Cortex of kidney (tissue), 1 donor: ENCODE measurements around the gene VPS18.

ENCODE experiments used
- DNase-seq: peaks from one replicate; lab custom pipeline; 2025; lab: John Stamatoyannopoulos, UW

Gene VPS18

GRCh38 chr15:40925495-40925862, 31.2 kb downstream of the VPS18 start:
- DNase-seq, result no peak

- DNase-seq, result no peak
Measured at GRCh38 chr15:40925863-40926658, 31.8 kb downstream of the VPS18 start.

GRCh38 chr15:40926659-40927494, 32.6 kb downstream of the VPS18 start:
- no peak for DNase-seq

DNA sequence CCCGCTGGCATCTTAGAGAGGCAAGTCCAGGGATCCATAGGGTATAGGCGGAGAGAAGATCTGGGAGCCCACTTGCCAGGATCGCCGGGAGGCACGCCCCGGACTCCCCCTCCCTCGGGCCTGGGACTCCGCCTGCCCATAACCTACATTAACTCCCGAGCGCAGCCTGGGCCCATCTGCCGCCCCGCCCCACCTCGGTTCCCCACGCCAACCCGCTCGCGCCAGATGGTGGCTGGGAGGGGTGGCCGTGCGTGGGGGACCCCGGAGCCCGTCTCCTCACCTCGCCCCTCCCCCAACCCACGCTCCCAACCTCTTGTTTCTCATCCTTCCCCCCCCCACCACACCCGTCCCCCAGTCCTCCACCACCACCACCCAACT, 33.2 kb downstream of the VPS18 start:
- DNase-seq, result no peak

DNA sequence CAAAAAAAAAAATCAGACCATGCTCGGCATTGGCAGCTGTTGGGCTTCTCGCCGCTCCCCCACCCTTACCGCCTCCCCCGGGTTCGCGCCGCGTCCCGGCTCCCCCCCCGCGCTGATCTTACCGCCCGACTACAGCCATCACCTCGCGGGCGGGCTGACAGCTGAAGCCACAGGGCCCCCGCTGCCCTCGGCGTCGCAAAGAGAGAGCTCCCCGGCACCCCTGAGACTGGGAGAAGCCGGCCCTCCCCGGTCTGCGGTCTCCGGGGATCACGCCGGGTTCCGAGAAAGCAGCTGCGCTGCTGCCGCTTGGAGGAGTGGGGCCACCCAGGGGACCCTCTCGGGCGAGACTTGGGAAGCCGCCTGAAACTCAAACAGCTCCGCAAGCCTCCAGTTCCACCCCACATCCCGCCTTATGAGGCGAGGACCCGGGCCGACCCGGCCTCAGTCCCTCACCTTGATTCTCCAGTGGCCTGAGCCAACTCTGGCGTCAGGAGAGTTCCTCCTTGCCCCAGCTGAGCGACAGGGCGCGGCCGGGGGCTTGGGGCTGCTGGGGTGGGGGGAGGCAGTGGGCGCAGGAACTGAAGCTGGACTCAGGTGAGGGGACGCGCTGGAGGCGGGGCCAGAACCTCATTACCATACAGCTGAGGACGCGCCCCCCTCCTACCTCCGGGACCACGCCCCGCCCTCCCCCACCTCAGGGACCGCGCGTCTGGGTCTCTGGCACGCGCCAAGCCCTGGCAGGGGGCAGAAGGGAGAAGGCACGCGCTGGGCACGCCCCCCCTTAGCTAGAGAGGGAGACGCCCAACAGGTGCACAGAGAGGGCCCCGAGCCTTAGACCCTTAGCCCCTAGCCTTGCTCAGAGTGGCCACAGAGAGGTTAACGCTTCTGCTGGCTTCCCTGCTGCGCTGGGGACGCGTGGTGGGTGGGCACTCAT, 33.9 kb downstream of the VPS18 start:
- DNase-seq, result no peak

GRCh38 chr15:40928821-40929659, 34.8 kb downstream of the VPS18 start, which contains the start of gene DLL4:
TSS of gene DLL4 (plus strand) at chr15:40929340. CDS start at chr15:40929669, 329 bp downstream.
- DNase-seq, result no peak

DNA sequence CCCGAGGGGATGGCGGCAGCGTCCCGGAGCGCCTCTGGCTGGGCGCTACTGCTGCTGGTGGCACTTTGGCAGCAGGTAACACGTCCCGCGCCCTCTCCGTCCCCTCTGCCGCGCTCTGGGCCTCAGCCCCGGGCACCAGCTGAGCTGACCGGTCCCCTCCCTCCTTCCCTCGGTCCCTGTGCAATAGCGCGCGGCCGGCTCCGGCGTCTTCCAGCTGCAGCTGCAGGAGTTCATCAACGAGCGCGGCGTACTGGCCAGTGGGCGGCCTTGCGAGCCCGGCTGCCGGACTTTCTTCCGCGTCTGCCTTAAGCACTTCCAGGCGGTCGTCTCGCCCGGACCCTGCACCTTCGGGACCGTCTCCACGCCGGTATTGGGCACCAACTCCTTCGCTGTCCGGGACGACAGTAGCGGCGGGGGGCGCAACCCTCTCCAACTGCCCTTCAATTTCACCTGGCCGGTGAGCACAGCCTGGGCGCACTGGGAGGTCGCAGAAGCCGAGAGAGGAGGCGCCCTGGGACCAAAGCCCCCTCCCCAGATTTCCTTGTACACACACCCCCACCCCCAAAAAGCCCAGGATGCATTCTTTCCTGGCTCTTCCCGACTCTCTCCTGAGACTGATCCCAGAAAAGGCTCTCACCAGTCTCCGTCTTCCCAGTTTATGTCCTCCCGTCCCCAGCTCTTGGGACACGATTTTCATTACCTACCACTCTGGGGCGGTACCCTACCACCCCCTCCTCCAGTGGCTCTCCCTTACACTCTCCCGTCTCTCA, 35.6 kb downstream of the VPS18 start:
- DNase-seq, result no peak

GRCh38 chr15:40930430-40931299, 36.4 kb downstream of the VPS18 start:
- no peak for DNase-seq

- no peak for DNase-seq
Measured at GRCh38 chr15:40931300-40932142, 37.3 kb downstream of the VPS18 start.

GRCh38 chr15:40932156-40932555, 37.9 kb downstream of the VPS18 start:
- DNase-seq, result no peak

DNA sequence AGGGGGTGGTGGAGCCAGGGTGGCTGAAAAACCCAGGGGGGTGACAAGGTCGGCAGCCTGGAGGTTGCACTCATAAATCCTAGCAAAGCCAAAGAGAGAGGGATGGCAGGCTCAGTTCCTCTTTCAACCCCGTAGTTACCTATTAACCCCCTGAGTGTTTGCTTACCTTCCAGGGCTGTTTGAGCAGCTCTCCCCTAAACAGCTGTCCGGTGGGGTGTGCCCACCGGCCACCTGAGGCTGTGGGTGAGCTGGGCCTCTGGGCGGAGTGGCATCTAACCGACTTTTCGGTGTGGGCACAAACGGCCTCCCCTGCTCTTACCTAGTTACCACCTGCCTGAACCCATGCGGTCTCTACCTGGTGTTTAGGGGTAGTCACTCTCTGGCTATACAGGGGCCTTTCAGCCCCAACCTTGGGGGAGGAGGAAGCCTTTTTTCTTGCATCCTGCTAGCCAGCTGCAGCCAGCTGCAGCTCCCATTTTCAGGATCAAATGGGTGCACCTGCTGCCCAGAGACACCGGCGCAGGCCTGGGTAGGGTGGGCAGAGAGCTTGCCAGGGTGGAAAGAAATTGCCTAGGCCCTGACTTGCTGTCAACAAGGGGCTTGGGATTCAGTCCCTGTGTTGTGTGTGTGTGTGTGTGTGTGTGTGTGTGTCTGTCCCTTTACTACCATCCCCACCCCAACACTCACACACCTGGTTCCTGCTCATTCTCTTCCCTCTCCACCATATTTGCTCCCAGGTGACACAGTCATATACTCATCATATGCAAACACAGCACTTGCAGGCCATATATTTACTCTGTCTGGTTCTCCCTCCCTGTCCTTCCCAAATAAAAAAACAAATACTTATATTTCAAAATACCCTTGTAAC, 38.6 kb downstream of the VPS18 start:
- no peak for DNase-seq

DNA sequence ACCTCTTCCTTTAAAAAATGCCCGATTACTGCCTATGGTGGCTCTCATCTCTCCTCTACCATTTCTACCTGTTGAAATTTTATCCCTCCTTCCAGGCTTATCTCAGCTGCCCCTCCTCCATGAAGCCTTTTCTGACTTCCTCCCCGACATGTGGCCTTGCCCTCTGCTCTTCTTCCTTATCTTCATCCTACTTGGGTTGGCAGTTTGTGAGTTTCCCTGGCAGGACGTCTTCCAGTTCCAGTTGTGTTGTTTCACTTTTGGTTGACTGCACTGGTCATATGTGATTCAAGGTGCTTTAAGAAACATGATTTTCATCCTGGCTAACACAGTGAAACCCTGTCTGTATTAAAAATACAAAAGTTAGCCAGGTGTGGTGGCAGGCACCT, 39.3 kb downstream of the VPS18 start:
- no peak for DNase-seq

GRCh38 chr15:40934457-40934856, 40.2 kb downstream of the VPS18 start:
- no peak for DNase-seq

GRCh38 chr15:40936234-40936708, 42.0 kb downstream of the VPS18 start:
- DNase-seq, result no peak

- DNase-seq, result no peak
Measured at GRCh38 chr15:40936709-40937666, 42.7 kb downstream of the VPS18 start.
